Small intestine (tissue), 16 donors: ENCODE results near the gene PTBP3. TPM values are rescaled to one million over a fixed set of nuclear protein-coding genes. Genes with fewer than 3 reads are reported as not detected.
A peak's percentile ranks its signal among the peaks of the same experiment; 100 is the strongest.

Experiments used
- DNase-seq, 2 donors: peaks; one replicate each; pipeline versions ENCODE4 v3.0.0 to v3.0.0-alpha.2; 2013
- FAIRE-seq: peaks from 2 replicates; lab custom pipeline; 2012; peaks lifted over from hg19 to GRCh38; lab: Jason Lieb, UNC
- H3K27ac ChIP-seq, 3 donors: one replicate each; pipeline ENCODE4 v1.5.1; 2013; ENCODE audit warnings: low read length in 2 of 3, mild to moderate bottlenecking in 2 of 3, control low read depth in 1 of 3, inconsistent platforms in 1 of 3, low read depth in 1 of 3, moderate library complexity in 1 of 3
- H3K27me3 ChIP-seq, 3 donors: one replicate each; pipeline ENCODE4 v1.6.1; 2013; ENCODE audit warnings: low read length in 3 of 3, inconsistent platforms in 1 of 3; ENCODE audit not compliant: control insufficient read depth in 3 of 3, insufficient read depth in 3 of 3
- H3K36me3 ChIP-seq, 3 donors: one replicate each; pipeline ENCODE4 v1.6.1; 2013; ENCODE audit warnings: low read length in 3 of 3, inconsistent platforms in 1 of 3, low read depth in 1 of 3, mild to moderate bottlenecking in 1 of 3, moderate library complexity in 1 of 3; ENCODE audit not compliant: control insufficient read depth in 3 of 3, insufficient read depth in 2 of 3
- H3K4me1 ChIP-seq, 3 donors: one replicate each; pipeline ENCODE4 v1.6.1; 2013; ENCODE audit warnings: low read length in 2 of 3, inconsistent platforms in 1 of 3, low read depth in 1 of 3, mild to moderate bottlenecking in 1 of 3, moderate library complexity in 1 of 3; ENCODE audit not compliant: control insufficient read depth in 3 of 3, insufficient read depth in 2 of 3
- H3K4me3 ChIP-seq, 3 donors: one replicate each; pipeline ENCODE4 v1.5.1; 2013; ENCODE audit warnings: low read length in 3 of 3, control low read depth in 1 of 3, inconsistent platforms in 1 of 3, low read depth in 1 of 3, mild to moderate bottlenecking in 1 of 3, moderate library complexity in 1 of 3
- H3K9me3 ChIP-seq, 2 donors: one replicate each; pipeline ENCODE4 v1.6.1; 2013; ENCODE audit warnings: low read depth in 1 of 2, low read length in 1 of 2; ENCODE audit not compliant: control insufficient read depth in 2 of 2, insufficient read depth in 1 of 2
- WGBS, 3 donors: extraction: QIAGEN DNeasy Blood & Tissue Kit; methylation state at CpG; one replicate each; pipeline ENCODE4 v1.1.7; 2013; 5-methylcytosine and 5-hydroxymethylcytosine counted together
- long read RNA-seq, 10 donors: transcript quantifications; one replicate each; lab custom pipeline, GENCODE V29; 2026
- polyA plus RNA-seq, 4 donors: library from polyadenylated mRNA; stranded (reverse) in 3 of 4; unstranded in 1 of 4; fragments of 200-250 nt in 3 of 4; fragments of 120-200 nt in 1 of 4; gene quantifications; one replicate each; pipeline versions ENCODE4 v1.2.1 to v1.2.3, GENCODE V29; 2013
- donor health status: healthy with polysubstance abuse.
- donor health status: control.
- donor health status: control.
- donor health status: Bipolar disorder and iron deficiency.
- donor health status: healthy.

The PTBP3 gene
- 10 to 100 TPM; 19.7 to 48.1 (median 25.6) TPM for polyA plus RNA-seq
- long read RNA-seq, donor 1, full-length matches to known transcripts = 4 of 26 reads
- long read RNA-seq, donor 1, partial matches to known transcripts = 22 of 26 reads
- long read RNA-seq, donor 1, other reads (novel, unspliced or antisense) = 0 of 26 reads
- long read RNA-seq, donor 2, full-length matches to known transcripts = 4 of 4 reads
- long read RNA-seq, donor 2, partial matches to known transcripts = 0 of 4 reads
- long read RNA-seq, donor 2, other reads (novel, unspliced or antisense) = 0 of 4 reads
- long read RNA-seq, donor 3 = 0 reads
- long read RNA-seq, donor 4 = 0 reads
- long read RNA-seq, donor 5, full-length matches to known transcripts = 1 of 1 reads
- long read RNA-seq, donor 5, partial matches to known transcripts = 0 of 1 reads
- long read RNA-seq, donor 5, other reads (novel, unspliced or antisense) = 0 of 1 reads
- long read RNA-seq, donor 6, full-length matches to known transcripts = 1 of 6 reads
- long read RNA-seq, donor 6, partial matches to known transcripts = 5 of 6 reads
- long read RNA-seq, donor 6, other reads (novel, unspliced or antisense) = 0 of 6 reads
- long read RNA-seq, donor 7 = 0 reads
- long read RNA-seq, donor 8 = 0 reads
- long read RNA-seq, donor 9 = 0 reads
- long read RNA-seq, donor 10, full-length matches to known transcripts = 3 of 32 reads
- long read RNA-seq, donor 10, partial matches to known transcripts = 16 of 32 reads
- long read RNA-seq, donor 10, other reads (novel, unspliced or antisense) = 13 of 32 reads

GRCh38 chr9:112332977-112333638, at the start of gene PTBP3:
TSS of gene PTBP3 (minus strand) at chr9:112333619. CDS start at chr9:112297865, 35,754 bp downstream.
- peaks cover 0 to 22% (median 3%) of the 10 kb centered on the region in 3 donors for H3K4me1 ChIP-seq

GRCh38 chr9:112382501-112383364, 49.3 kb upstream of the PTBP3 start:
- Histone ChIP-seq H3K36me3 (peaks cover 0 to 6% (median 0%) of the 10 kb centered on the region in 3 donors), H3K9me3 (no peaks in the 10 kb centered on the region), H3K27ac (no peak overlapping the region), H3K4me1 (peaks cover 0 to 5% (median 5%) of the 10 kb centered on the region in 3 donors), H3K4me3 (no peak overlapping the region), H3K27me3 (no peaks in the 10 kb centered on the region)
- DNase-seq = peak; percentile 21 to 33
- FAIRE-seq = no peak
- 74 to 75% (median 75%) methylated on average over 11 of the region's 11 CpGs for WGBS, 3 donors

More at GRCh38 chr9:112332977-112333638, at the start of gene PTBP3:
- Histone ChIP-seq H3K27me3 (no peaks in the 10 kb centered on the region), H3K4me3 (peak within 1 kb of the TSS; percentile 76 to 96 (median 80)), H3K36me3 (peaks cover 0 to 2% (median 1%) of the 10 kb centered on the region in 3 donors), H3K9me3 (peaks cover 0 to 2% of the 10 kb centered on the region in 2 donors), H3K27ac (peak within 1 kb of the TSS; percentile 97 to 100 (median 100))
- FAIRE-seq = no peak
- 0 to 1% (median 0%) methylated on average over 37 to 90 of the region's 90 CpGs for WGBS, 3 donors
- peak; percentile 87 to 94 for DNase-seq

DNA sequence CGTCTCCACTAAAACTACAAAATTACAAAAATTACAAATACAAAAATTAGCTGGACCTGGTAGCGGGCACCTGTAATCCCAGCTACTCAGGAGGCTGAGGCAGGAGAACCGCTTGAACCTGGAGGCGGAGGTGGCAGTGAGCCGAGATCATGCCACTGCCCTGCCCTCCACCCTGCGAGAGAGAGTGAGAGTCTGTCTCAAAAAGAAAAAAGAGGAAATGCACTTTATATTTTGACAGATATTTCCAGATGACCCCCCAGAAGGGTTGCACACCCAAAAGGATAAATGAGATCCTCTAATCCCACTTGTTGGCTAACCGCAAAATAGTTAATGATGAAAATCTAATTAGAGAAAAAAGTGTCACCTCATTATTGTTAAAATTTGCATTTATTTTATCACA, 48.6 kb upstream of the PTBP3 start:
- peaks cover under 1 to 5% (median 5%) of the 10 kb centered on the region in 3 donors for H3K4me1 ChIP-seq
- WGBS, 3 donors = 88 to 95% (median 91%) methylated on average over 7 of the region's 7 CpGs
- H3K27ac ChIP-seq = no peak overlapping the region

GRCh38 chr9:112380825-112381221, 47.4 kb upstream of the PTBP3 start:
- H3K27ac ChIP-seq = peak overlapping the region in 2 of 3 donors; percentile 27 to 87
- H3K9me3 ChIP-seq = no peaks in the 10 kb centered on the region
- peaks cover 0 to 2% (median 0%) of the 10 kb centered on the region in 3 donors for H3K36me3 ChIP-seq
- FAIRE-seq (no peak), DNase-seq (peak in 1 of 2 donors; percentile 29)
- WGBS, 3 donors = 27 to 36% (median 28%) methylated on average over 7 of the region's 7 CpGs
- H3K27me3 ChIP-seq = no peaks in the 10 kb centered on the region
- H3K4me3 ChIP-seq = peak overlapping the region; percentile 27 to 81 (median 69)
- peaks cover 2 to 5% (median 5%) of the 10 kb centered on the region in 3 donors for H3K4me1 ChIP-seq

More for the DNA sequence above, 48.6 kb upstream of the PTBP3 start:
- FAIRE-seq = no peak
- Histone ChIP-seq H3K27me3 (no peaks in the 10 kb centered on the region), H3K36me3 (peaks cover 0 to 6% (median 0%) of the 10 kb centered on the region in 3 donors), H3K4me3 (no peak overlapping the region), H3K9me3 (no peaks in the 10 kb centered on the region)
- DNase-seq = no peak

GRCh38 chr9:112380102-112380824, 46.8 kb upstream of the PTBP3 start, which contains the start of gene HSDL2:
TSS of gene HSDL2 (plus strand) at chr9:112380108. CDS start at chr9:112380164, 56 bp downstream.
- H3K9me3 ChIP-seq = peaks cover 0 to 3% of the 10 kb centered on the region in 2 donors
- no peaks in the 10 kb centered on the region for H3K36me3 ChIP-seq
- no peaks in the 10 kb centered on the region for H3K27me3 ChIP-seq
- DNase-seq (peak in 1 of 2 donors; percentile 63), FAIRE-seq (no peak)
- peak within 1 kb of the TSS; percentile 69 to 81 (median 75) for H3K4me3 ChIP-seq
- WGBS, 3 donors = 0% methylated on average over 36 to 43 of the region's 43 CpGs
- H3K4me1 ChIP-seq = peaks cover 2 to 5% (median 5%) of the 10 kb centered on the region in 3 donors
- H3K27ac ChIP-seq = peak within 1 kb of the TSS; percentile 95 to 97 (median 95)

GRCh38 chr9:112379177-112380101, 46.0 kb upstream of the PTBP3 start:
- 0 to 1% (median 1%) methylated on average over 48 to 57 of the region's 57 CpGs for WGBS, 3 donors
- no peaks in the 10 kb centered on the region for H3K27me3 ChIP-seq
- peaks cover 2 to 5% (median 5%) of the 10 kb centered on the region in 3 donors for H3K4me1 ChIP-seq
- peaks cover 0 to 3% of the 10 kb centered on the region in 2 donors for H3K9me3 ChIP-seq
- no peaks in the 10 kb centered on the region for H3K36me3 ChIP-seq
- DNase-seq (peak; percentile 99), FAIRE-seq (no peak)
- peak overlapping the region; percentile 69 to 81 (median 75) for H3K4me3 ChIP-seq
- peak overlapping the region; percentile 95 to 97 (median 95) for H3K27ac ChIP-seq
